ENCODE data around the gene PLEKHA4. TPM values are rescaled to one million over a fixed set of nuclear protein-coding genes. Genes with fewer than 3 reads are reported as not detected.

The PLEKHA4 gene
- total and polyA plus RNA-seq, 9 of the 15 experiments (the other 6 are each of a cell fraction or from before 2014, with no cell fraction given): 0.07 to 30.8 (median 11.4) TPM

DNA sequence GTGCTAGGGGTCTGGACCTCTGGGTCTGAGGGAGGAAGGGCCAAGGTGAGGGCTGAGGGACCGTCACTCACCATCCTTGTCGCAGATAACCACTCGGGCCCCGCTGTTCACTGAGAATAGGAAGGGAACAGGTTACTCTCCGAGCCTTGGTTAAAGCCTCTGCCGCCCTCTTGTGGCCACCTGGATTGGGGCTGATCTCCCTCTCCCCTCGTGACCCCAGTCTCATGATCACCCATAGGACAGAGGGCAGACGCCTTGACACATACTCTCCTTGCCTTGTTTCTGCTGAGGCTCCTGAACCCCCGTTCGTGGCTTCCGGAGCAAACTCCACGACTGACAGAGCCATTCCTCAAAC, 32.7 kb downstream of the PLEKHA4 start (continued):
- TF ChIP-seq SOX6 (IDR thresholded peaks at IDR 0.05): peak; percentile 36; the same call in 1 of the 2 replicates
- no peak for TF ChIP-seq TARDBP (IDR thresholded peaks at IDR 0.05)
- no peak for TF ChIP-seq PTTG1 (tag; IDR thresholded peaks at IDR 0.05; ENCODE audit: low read depth)
- no peak for TF ChIP-seq ZNF174 (CRISPR knock-in tag; IDR thresholded peaks at IDR 0.05)
- TF ChIP-seq, protein P1, sequence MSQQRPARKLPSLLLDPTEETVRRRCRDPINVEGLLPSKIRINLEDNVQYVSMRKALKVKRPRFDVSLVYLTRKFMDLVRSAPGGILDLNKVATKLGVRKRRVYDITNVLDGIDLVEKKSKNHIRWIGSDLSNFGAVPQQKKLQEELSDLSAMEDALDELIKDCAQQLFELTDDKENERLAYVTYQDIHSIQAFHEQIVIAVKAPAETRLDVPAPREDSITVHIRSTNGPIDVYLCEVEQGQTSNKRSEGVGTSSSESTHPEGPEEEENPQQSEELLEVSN (IDR thresholded peaks at IDR 0.05; ENCODE audit: borderline replicate concordance in 1 of 2, extremely low read depth in 1 of 2, insufficient read depth in 1 of 2, insufficient read length in 1 of 2, low read depth in 1 of 2, low read length in 1 of 2, poor library complexity in 1 of 2, severe bottlenecking in 1 of 2): peak in 1 of 2 experiments; percentile 30
- TF ChIP-seq GTF2E2 (tag; IDR thresholded peaks at IDR 0.05): no peak
- TF ChIP-seq, protein P2, sequence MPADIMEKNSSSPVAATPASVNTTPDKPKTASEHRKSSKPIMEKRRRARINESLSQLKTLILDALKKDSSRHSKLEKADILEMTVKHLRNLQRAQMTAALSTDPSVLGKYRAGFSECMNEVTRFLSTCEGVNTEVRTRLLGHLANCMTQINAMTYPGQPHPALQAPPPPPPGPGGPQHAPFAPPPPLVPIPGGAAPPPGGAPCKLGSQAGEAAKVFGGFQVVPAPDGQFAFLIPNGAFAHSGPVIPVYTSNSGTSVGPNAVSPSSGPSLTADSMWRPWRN (IDR thresholded peaks at IDR 0.05; ENCODE audit: low read depth): no peak
- TF ChIP-seq, protein P3, sequence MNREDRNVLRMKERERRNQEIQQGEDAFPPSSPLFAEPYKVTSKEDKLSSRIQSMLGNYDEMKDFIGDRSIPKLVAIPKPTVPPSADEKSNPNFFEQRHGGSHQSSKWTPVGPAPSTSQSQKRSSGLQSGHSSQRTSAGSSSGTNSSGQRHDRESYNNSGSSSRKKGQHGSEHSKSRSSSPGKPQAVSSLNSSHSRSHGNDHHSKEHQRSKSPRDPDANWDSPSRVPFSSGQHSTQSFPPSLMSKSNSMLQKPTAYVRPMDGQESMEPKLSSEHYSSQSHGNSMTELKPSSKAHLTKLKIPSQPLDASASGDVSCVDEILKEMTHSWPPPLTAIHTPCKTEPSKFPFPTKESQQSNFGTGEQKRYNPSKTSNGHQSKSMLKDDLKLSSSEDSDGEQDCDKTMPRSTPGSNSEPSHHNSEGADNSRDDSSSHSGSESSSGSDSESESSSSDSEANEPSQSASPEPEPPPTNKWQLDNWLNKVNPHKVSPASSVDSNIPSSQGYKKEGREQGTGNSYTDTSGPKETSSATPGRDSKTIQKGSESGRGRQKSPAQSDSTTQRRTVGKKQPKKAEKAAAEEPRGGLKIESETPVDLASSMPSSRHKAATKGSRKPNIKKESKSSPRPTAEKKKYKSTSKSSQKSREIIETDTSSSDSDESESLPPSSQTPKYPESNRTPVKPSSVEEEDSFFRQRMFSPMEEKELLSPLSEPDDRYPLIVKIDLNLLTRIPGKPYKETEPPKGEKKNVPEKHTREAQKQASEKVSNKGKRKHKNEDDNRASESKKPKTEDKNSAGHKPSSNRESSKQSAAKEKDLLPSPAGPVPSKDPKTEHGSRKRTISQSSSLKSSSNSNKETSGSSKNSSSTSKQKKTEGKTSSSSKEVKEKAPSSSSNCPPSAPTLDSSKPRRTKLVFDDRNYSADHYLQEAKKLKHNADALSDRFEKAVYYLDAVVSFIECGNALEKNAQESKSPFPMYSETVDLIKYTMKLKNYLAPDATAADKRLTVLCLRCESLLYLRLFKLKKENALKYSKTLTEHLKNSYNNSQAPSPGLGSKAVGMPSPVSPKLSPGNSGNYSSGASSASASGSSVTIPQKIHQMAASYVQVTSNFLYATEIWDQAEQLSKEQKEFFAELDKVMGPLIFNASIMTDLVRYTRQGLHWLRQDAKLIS (CRISPR knock-in tag; IDR thresholded peaks at IDR 0.05): no peak
- TF ChIP-seq GATA2 (CRISPR knock-in tag; IDR thresholded peaks at IDR 0.05): no peak
- TF ChIP-seq ZBED1 (IDR thresholded peaks at IDR 0.05): no peak
- no peak for TF ChIP-seq ZNF133 (CRISPR knock-in tag; IDR thresholded peaks at IDR 0.05)
- no peak for TF ChIP-seq SNRNP70 (optimal IDR thresholded peaks at IDR 0.05; ENCODE audit: low read depth, low read length)
- peak; percentile 69; the same call in 1 of the 2 replicates for TF ChIP-seq NR2C1 (IDR thresholded peaks at IDR 0.05)
- TF ChIP-seq NR2C1 (tag; IDR thresholded peaks at IDR 0.05): peak; percentile 80
- TF ChIP-seq, protein P4, sequence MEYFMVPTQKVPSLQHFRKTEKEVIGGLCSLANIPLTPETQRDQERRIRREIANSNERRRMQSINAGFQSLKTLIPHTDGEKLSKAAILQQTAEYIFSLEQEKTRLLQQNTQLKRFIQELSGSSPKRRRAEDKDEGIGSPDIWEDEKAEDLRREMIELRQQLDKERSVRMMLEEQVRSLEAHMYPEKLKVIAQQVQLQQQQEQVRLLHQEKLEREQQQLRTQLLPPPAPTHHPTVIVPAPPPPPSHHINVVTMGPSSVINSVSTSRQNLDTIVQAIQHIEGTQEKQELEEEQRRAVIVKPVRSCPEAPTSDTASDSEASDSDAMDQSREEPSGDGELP (CRISPR knock-in tag; IDR thresholded peaks at IDR 0.05; ENCODE audit: borderline replicate concordance): peak; percentile 73
- 0 out of 2 replicates have a peak, but pooled peaks have one; percentile 48 for TF ChIP-seq NR2C2 (CRISPR knock-in tag; IDR thresholded peaks at IDR 0.05)
- peak; percentile 91 for TF ChIP-seq NR2C2 (tag; IDR thresholded peaks at IDR 0.05)
- TF ChIP-seq PTRF (tag; IDR thresholded peaks at IDR 0.05): no peak
- no peak for TF ChIP-seq RBM25 (IDR thresholded peaks at IDR 0.05; ENCODE audit: low read depth, low read length, severe bottlenecking)
- TF ChIP-seq ELF2 (CRISPR knock-in tag; IDR thresholded peaks at IDR 0.05): peak; percentile 50; the same call in 1 of the 2 replicates
- peak; percentile 56 to 91; a peak in 3 of 4 replicates for TF ChIP-seq MAZ (CRISPR knock-in tag; conservative IDR thresholded peaks at IDR 0.05 in 1 of 2, IDR thresholded peaks at IDR 0.05 in 1 of 2)
- no peak for TF ChIP-seq ZNF121 (CRISPR knock-in tag; conservative IDR thresholded peaks at IDR 0.05)
